ENCODE measurements around the gene CDK14. TPM values are rescaled to one million over a fixed set of nuclear protein-coding genes. Genes with fewer than 3 reads are reported as not detected.

Gene CDK14
- polyA plus RNA-seq, 3 donors, result 1.7 to 2.5 (median 2.1) TPM

DNA sequence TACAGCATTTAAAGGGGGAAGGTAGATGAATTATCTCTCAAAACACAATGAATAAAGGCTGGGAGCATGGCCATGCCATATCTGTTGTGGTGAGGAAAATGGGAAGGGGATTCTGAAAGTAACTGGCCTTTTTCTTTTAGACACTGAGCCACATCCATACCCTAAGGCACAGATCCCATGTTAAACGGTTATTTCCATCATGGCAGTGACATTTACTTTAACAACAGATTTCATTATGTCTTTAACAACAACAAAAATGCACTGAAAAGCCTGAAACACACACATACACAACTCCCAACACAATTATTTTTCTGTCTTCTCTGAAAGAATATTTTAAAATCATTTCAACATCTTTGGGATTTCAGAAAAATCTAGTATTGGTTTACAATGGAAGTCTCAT, 492.0 kb downstream of the CDK14 start:
- H3K27ac Mint-ChIP-seq, result no peak overlapping the region
- H3K4me3 Mint-ChIP-seq, result no peak overlapping the region
- no peaks in the 10 kb centered on the region for H3K36me3 Mint-ChIP-seq
- Histone ChIP-seq H3K27ac (ENCODE audit: low read depth in 1 of 2, low read length in 2 of 2) (no peak overlapping the region), H3K36me3 (replicated peaks in 1 of 2; ENCODE audit: control insufficient read depth in 1 of 2, insufficient read depth in 2 of 2, low read length in 2 of 2) (no peaks in the 10 kb centered on the region), H3K27me3 (ENCODE audit: control insufficient read depth in 2 of 2, insufficient read depth in 2 of 2, low read length in 2 of 2) (no peaks in the 10 kb centered on the region), H3K9ac (ENCODE audit: insufficient read depth, low read length, poor library complexity, severe bottlenecking) (no peak overlapping the region), H3K79me2 (ENCODE audit: insufficient read depth, low read length) (no peaks in the 10 kb centered on the region), H3K4me2 (replicated peaks; ENCODE audit: extremely low read depth, low read length, poor library complexity, severe bottlenecking) (no peak overlapping the region), H2AFZ (ENCODE audit: insufficient read depth, low read depth, low read length, poor library complexity, severe bottlenecking) (no peak overlapping the region), H4K20me1 (ENCODE audit: insufficient read depth, low read length) (no peaks in the 10 kb centered on the region), H3K9me3 (replicated peaks in 1 of 2; ENCODE audit: control insufficient read depth in 1 of 2, insufficient read depth in 1 of 2, low read length in 2 of 2) (no peaks in the 10 kb centered on the region), H3K4me1 (ENCODE audit: control insufficient read depth in 1 of 2, insufficient read depth in 2 of 2, low read length in 2 of 2) (peaks cover 0 to 3% of the 10 kb centered on the region in 2 donors), H3K4me3 (replicated peaks in 1 of 3; ENCODE audit: low read depth in 2 of 3, low read length in 3 of 3) (no peak overlapping the region)
- no peak for DNase-seq
- H3K27me3 Mint-ChIP-seq (ENCODE audit: low read depth in 3 of 3), result no peaks in the 10 kb centered on the region
- intact Hi-C loops (cut with micrococcal nuclease), result loop anchor here in 1 of 2 donors (5.0 kb wide), 1 partner anchor 549 kb away; no protein-coding TSS in a partner anchor
- H3K4me1 Mint-ChIP-seq, result peaks cover 6% of the 10 kb centered on the region
- TF ChIP-seq, protein P1, sequence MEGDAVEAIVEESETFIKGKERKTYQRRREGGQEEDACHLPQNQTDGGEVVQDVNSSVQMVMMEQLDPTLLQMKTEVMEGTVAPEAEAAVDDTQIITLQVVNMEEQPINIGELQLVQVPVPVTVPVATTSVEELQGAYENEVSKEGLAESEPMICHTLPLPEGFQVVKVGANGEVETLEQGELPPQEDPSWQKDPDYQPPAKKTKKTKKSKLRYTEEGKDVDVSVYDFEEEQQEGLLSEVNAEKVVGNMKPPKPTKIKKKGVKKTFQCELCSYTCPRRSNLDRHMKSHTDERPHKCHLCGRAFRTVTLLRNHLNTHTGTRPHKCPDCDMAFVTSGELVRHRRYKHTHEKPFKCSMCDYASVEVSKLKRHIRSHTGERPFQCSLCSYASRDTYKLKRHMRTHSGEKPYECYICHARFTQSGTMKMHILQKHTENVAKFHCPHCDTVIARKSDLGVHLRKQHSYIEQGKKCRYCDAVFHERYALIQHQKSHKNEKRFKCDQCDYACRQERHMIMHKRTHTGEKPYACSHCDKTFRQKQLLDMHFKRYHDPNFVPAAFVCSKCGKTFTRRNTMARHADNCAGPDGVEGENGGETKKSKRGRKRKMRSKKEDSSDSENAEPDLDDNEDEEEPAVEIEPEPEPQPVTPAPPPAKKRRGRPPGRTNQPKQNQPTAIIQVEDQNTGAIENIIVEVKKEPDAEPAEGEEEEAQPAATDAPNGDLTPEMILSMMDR (IDR thresholded peaks at IDR 0.05), result no peak
- peaks cover 0 to 2% (median 0%) of the 10 kb centered on the region in 7 donors for H3K9me3 Mint-ChIP-seq
- WGBS (ENCODE audit: insufficient coverage), result 100% methylated on average over 1 of the region's 1 CpG

DNA sequence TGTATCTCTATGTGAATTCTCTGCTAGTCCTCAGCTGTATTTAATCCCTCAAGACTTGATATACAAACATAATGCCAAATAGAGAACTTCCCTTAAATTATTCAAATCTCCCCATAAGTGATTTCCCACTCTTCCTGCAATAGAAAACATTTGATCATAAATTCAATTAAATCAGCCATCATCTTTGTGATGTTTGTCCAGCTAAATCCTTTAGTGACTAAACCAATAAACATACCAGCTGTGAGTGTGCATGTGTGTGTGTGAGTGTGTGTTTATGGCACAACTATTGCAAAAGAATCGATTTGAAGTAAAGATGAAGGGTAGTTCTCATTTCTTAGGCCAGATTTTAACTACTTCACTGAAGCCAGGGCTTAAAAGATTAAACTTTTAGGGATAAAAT, 492.6 kb downstream of the CDK14 start:
- Mint-ChIP-seq H3K4me3 (no peak overlapping the region), H3K4me1 (peaks cover 6% of the 10 kb centered on the region), H3K27ac (no peak overlapping the region), H3K27me3 (ENCODE audit: low read depth in 3 of 3) (no peaks in the 10 kb centered on the region), H3K36me3 (no peaks in the 10 kb centered on the region), H3K9me3 (peaks cover 0 to 2% (median 0%) of the 10 kb centered on the region in 7 donors)
- DNase-seq, result no peak
- Histone ChIP-seq H3K9ac (ENCODE audit: insufficient read depth, low read length, poor library complexity, severe bottlenecking) (no peak overlapping the region), H3K79me2 (ENCODE audit: insufficient read depth, low read length) (no peaks in the 10 kb centered on the region), H2AFZ (ENCODE audit: insufficient read depth, low read depth, low read length, poor library complexity, severe bottlenecking) (no peak overlapping the region), H3K36me3 (replicated peaks in 1 of 2; ENCODE audit: control insufficient read depth in 1 of 2, insufficient read depth in 2 of 2, low read length in 2 of 2) (no peaks in the 10 kb centered on the region), H3K4me2 (replicated peaks; ENCODE audit: extremely low read depth, low read length, poor library complexity, severe bottlenecking) (no peak overlapping the region), H3K9me3 (replicated peaks in 1 of 2; ENCODE audit: control insufficient read depth in 1 of 2, insufficient read depth in 1 of 2, low read length in 2 of 2) (no peaks in the 10 kb centered on the region), H3K27me3 (ENCODE audit: control insufficient read depth in 2 of 2, insufficient read depth in 2 of 2, low read length in 2 of 2) (no peaks in the 10 kb centered on the region), H3K4me3 (replicated peaks in 1 of 3; ENCODE audit: low read depth in 2 of 3, low read length in 3 of 3) (no peak overlapping the region), H3K4me1 (ENCODE audit: control insufficient read depth in 1 of 2, insufficient read depth in 2 of 2, low read length in 2 of 2) (peaks cover 0 to 3% of the 10 kb centered on the region in 2 donors), H4K20me1 (ENCODE audit: insufficient read depth, low read length) (no peaks in the 10 kb centered on the region), H3K27ac (ENCODE audit: low read depth in 1 of 2, low read length in 2 of 2) (no peak overlapping the region)
- TF ChIP-seq, protein P1 (IDR thresholded peaks at IDR 0.05), result no peak
- intact Hi-C loops (cut with micrococcal nuclease), result loop anchor here in 1 of 2 donors (5.0 kb wide), 1 partner anchor 549 kb away; no protein-coding TSS in a partner anchor
- no CpG with 5 or more reads among the region's 1 CpG for WGBS (ENCODE audit: insufficient coverage)
